ENCODE results near the gene VSIG4. TPM values are rescaled to one million over a fixed set of nuclear protein-coding genes. Genes with fewer than 3 reads are reported as not detected.

Gene VSIG4
- total and polyA plus RNA-seq, 10 of the 15 experiments (the other 5 are each of a cell fraction or from before 2014, with no cell fraction given), result 0.05 to 0.36 TPM; not detected in 8

GRCh38 chrX:66042307-66043077 lies 2.6 kb upstream of the VSIG4 start (continued):
- no peak for TF ChIP-seq ZBTB33 (IDR thresholded peaks at IDR 0.05)
- TF ChIP-seq ELK1 (IDR thresholded peaks at IDR 0.05; ENCODE audit: low read depth, low read length), result no peak
- no peak for TF ChIP-seq E2F4 (IDR thresholded peaks at IDR 0.05; ENCODE audit: low read depth, low read length)
- peak; percentile 27; the same call in 1 of the 2 replicates for TF ChIP-seq ATF7 (IDR thresholded peaks at IDR 0.05; ENCODE audit: low read depth)
- no peak for TF ChIP-seq NFXL1 (IDR thresholded peaks at IDR 0.05; ENCODE audit: borderline replicate concordance)
- TF ChIP-seq ASH2L (IDR thresholded peaks at IDR 0.05; ENCODE audit: borderline replicate concordance, low read depth), result no peak
- TF ChIP-seq RELB (IDR thresholded peaks at IDR 0.05; ENCODE audit: low read depth), result peak; percentile 79
- TF ChIP-seq SREBF1 (IDR thresholded peaks at IDR 0.05; ENCODE audit: low read length), result no peak
- no peak for TF ChIP-seq PRDM15 (CRISPR knock-in tag; IDR thresholded peaks at IDR 0.05)
- peak; percentile 27; the same call in 1 of the 2 replicates for TF ChIP-seq BCL11A (IDR thresholded peaks at IDR 0.05; ENCODE audit: low read depth, low read length)
- no peak for TF ChIP-seq SP1 (IDR thresholded peaks at IDR 0.05; ENCODE audit: low read depth, low read length)
- TF ChIP-seq SPI1 (IDR thresholded peaks at IDR 0.05; ENCODE audit: borderline replicate concordance, insufficient read depth, low read depth, low read length), result no peak
- no peak for TF ChIP-seq RAD21 (IDR thresholded peaks at IDR 0.05; ENCODE audit: insufficient read depth, low read depth, low read length)
- TF ChIP-seq CTCF (IDR thresholded peaks at IDR 0.05 in 2 of 3, conservative IDR thresholded peaks at IDR 0.05 in 1 of 3; ENCODE audit: control insufficient read depth in 2 of 3, extremely low read depth in 1 of 3, insufficient read depth in 1 of 3, low read depth in 3 of 3, low read length in 3 of 3), result no peak

Data from GM12878 (cell line).